Transverse colon (tissue), 4 donors: Measurements from ENCODE around the gene GSTO1. TPM values are rescaled to one million over a fixed set of nuclear protein-coding genes. Genes with fewer than 3 reads are reported as not detected.
"Not testable (repeated sequence)": the region's sequence is repeated elsewhere in the genome, so short reads cannot be mapped to it uniquely, and the experiment has no call there.

Experiments
- DNase-seq: peaks from one replicate; pipeline ENCODE4 v3.0.0-alpha.2; 2019
- H3K27ac ChIP-seq, 4 donors: fragments of 200-600 bp; sonication (generic); 2 replicates each; pipeline ENCODE4 v1.5.1; 2016 to 2018; ENCODE audit warnings: inconsistent platforms in 4 of 4
- H3K27me3 ChIP-seq: fragments of 200-600 bp; sonication (generic); 2 replicates; pipeline ENCODE4 v1.5.1; 2017; ENCODE audit warnings: inconsistent platforms
- H3K36me3 ChIP-seq, 4 donors: fragments of 200-600 bp; sonication (generic); 2 replicates each; pipeline ENCODE4 v1.5.1; 2017 to 2019; ENCODE audit warnings: inconsistent platforms in 4 of 4
- H3K4me1 ChIP-seq, 4 donors: fragments of 200-600 bp; sonication (generic); 2 replicates each; pipeline ENCODE4 v1.5.1; 2017 to 2020; ENCODE audit warnings: inconsistent platforms in 4 of 4
- H3K4me3 ChIP-seq, 4 donors: fragments of 200-600 bp; sonication (generic); 1 replicate in 1 of 4; 2 replicates in 3 of 4; pipeline versions ENCODE4 v1.5.1 to v1.6.1; 2017 to 2019; ENCODE audit warnings: inconsistent platforms in 4 of 4
- H3K9me3 ChIP-seq, 2 donors: fragments of 200-600 bp; sonication (generic); 2 replicates each; pipeline ENCODE4 v1.5.1; 2017 to 2019; ENCODE audit warnings: inconsistent platforms in 2 of 2
- CTCF ChIP-seq, 5 experiments: fragments of 200-600 bp in 3 of 5; fragments of 450-650 bp in 2 of 5; sonication (generic) in 3 of 5; IDR thresholded peaks; 1 replicate in 2 of 5; 2 replicates in 3 of 5; pipeline ENCODE4 v1.5.1; 2016 to 2017; ENCODE audit warnings: antibody characterized with exemption in 5 of 5, inconsistent platforms in 3 of 5, mild to moderate bottlenecking in 2 of 5, moderate library complexity in 1 of 5
- EP300 ChIP-seq: sonication (generic); formaldehyde crosslinking; IDR thresholded peaks from one replicate; pipeline ENCODE4 v1.6.1; 2017; ENCODE audit warnings: antibody characterized with exemption, low read depth
- POLR2A ChIP-seq: fragments of 450-650 bp; IDR thresholded peaks from one replicate; pipeline ENCODE4 v1.6.1; 2016; ENCODE audit warnings: antibody characterized with exemption, mild to moderate bottlenecking, moderate library complexity
- POLR2AphosphoS5 ChIP-seq, 3 donors: sonication (generic); formaldehyde crosslinking; IDR thresholded peaks; one replicate each; pipeline ENCODE4 v1.6.1; 2016; ENCODE audit warnings: antibody characterized with exemption in 3 of 3
- WGBS, 2 donors: methylation state at CpG; one replicate each; pipeline ENCODE4 v1.1.5; 2018; ENCODE audit warnings: low coverage in 1 of 2; 5-methylcytosine and 5-hydroxymethylcytosine counted together
- in situ Hi-C, 4 donors: fragments of 200-750 bp; cut with MboI; loops; one replicate each; pipeline versions ENCODE4 v1.15.0 to v1.15.1; 2017; ENCODE audit warnings: low sequenced_read_pairs in 3 of 4, low pct_ligation_motif_present in 1 of 4, low pct_unique_long_range_greater_than_20kb in 1 of 4
- intact Hi-C: fragments of 100-400 bp; cut with DNase I; formaldehyde crosslinking; loops from one replicate; pipeline ENCODE4 v1.15.1; 2023; ENCODE audit warnings: low total_unique reads
- total RNA-seq, 4 donors: library from RNA; depleted of rRNA; stranded (reverse); fragments of >200 nt; gene quantifications; one replicate each; pipeline ENCODE4 v1.1.0, GENCODE V29; 2016

GSTO1 gene
- total RNA-seq, 4 donors from 2014 or later, result 21.3 to 66.2 (median 45.9) TPM

GRCh38 chr10:104235801-104236200 lies 18.9 kb upstream of the GSTO1 start:
- Histone ChIP-seq H3K9me3 (no peaks in the 10 kb centered on the region), H3K4me3 (no peak overlapping the region), H3K27ac (no peak overlapping the region), H3K4me1 (peaks cover 3 to 14% (median 8%) of the 10 kb centered on the region in 4 donors), H3K36me3 (no peaks in the 10 kb centered on the region), H3K27me3 (peaks cover 3% of the 10 kb centered on the region)
- TF ChIP-seq POLR2AphosphoS5 (IDR thresholded peaks at IDR 0.05), result no peak
- TF ChIP-seq EP300, result no peak
- no peak for TF ChIP-seq CTCF (IDR thresholded peaks at IDR 0.05)
- no peak for TF ChIP-seq POLR2A
- 79 to 93% methylated on average over 3 of the region's 3 CpGs for WGBS, 2 donors
- intact Hi-C loops, result no loop called here
- in situ Hi-C loops, result no loop called here
- no peak for DNase-seq

GRCh38 chr10:104240078-104240477 lies 14.6 kb upstream of the GSTO1 start:
- Histone ChIP-seq H3K4me1 (no peaks in the 10 kb centered on the region), H3K36me3 (no peaks in the 10 kb centered on the region), H3K4me3 (no peak overlapping the region), H3K9me3 (no peaks in the 10 kb centered on the region), H3K27ac (no peak overlapping the region), H3K27me3 (peaks cover 3% of the 10 kb centered on the region)
- 57 to 61% methylated on average over 1 to 2 of the region's 2 CpGs for WGBS, 2 donors
- no peak for TF ChIP-seq POLR2A
- no peak for TF ChIP-seq POLR2AphosphoS5 (IDR thresholded peaks at IDR 0.05)
- no peak for TF ChIP-seq CTCF (IDR thresholded peaks at IDR 0.05)
- no peak for TF ChIP-seq EP300
- DNase-seq, result no peak
- in situ Hi-C loops, result no loop called here
- intact Hi-C loops, result no loop called here

- Histone ChIP-seq H3K4me1 (no peaks in the 10 kb centered on the region), H3K27ac (no peak overlapping the region), H3K27me3 (no peaks in the 10 kb centered on the region), H3K9me3 (no peaks in the 10 kb centered on the region), H3K36me3 (no peaks in the 10 kb centered on the region), H3K4me3 (no peak overlapping the region)
- in situ Hi-C loops, result no loop called here
- TF ChIP-seq EP300, result no peak
- TF ChIP-seq POLR2AphosphoS5 (IDR thresholded peaks at IDR 0.05), result no peak
- no peak for TF ChIP-seq CTCF (IDR thresholded peaks at IDR 0.05)
- no peak for TF ChIP-seq POLR2A
- DNase-seq, result no peak
- intact Hi-C loops, result no loop called here
These were observed 12.1 kb upstream of the GSTO1 start for GRCh38 chr10:104242545-104242944.

- DNase-seq, in situ Hi-C loops, H3K4me3 ChIP-seq, H3K4me1 ChIP-seq, H3K27me3 ChIP-seq, H3K9me3 ChIP-seq, H3K27ac ChIP-seq, H3K36me3 ChIP-seq, intact Hi-C loops: not testable (repeated sequence)
- 67 to 86% methylated on average over 1 to 3 of the region's 3 CpGs for WGBS, 2 donors
These were observed 11.7 kb upstream of the GSTO1 start for GRCh38 chr10:104243009-104243408.

GRCh38 chr10:104243512-104243911 lies 11.2 kb upstream of the GSTO1 start:
- Histone ChIP-seq H3K27ac (no peak overlapping the region), H3K36me3 (no peaks in the 10 kb centered on the region), H3K9me3 (no peaks in the 10 kb centered on the region), H3K4me3 (no peak overlapping the region), H3K4me1 (no peaks in the 10 kb centered on the region), H3K27me3 (no peaks in the 10 kb centered on the region)
- DNase-seq, result no peak
- 68 to 82% methylated on average over 2 to 5 of the region's 5 CpGs for WGBS, 2 donors
- intact Hi-C loops, result no loop called here
- in situ Hi-C loops, result no loop called here
- TF ChIP-seq POLR2AphosphoS5 (IDR thresholded peaks at IDR 0.05) (no peak), POLR2A (no peak), EP300 (no peak), CTCF (IDR thresholded peaks at IDR 0.05) (no peak)
